ENCODE results near the gene MBTPS1. TPM values are rescaled to one million over a fixed set of nuclear protein-coding genes. Genes with fewer than 3 reads are reported as not detected.

The MBTPS1 gene
- total RNA-seq, 1 experiment from 2014 or later, result 39.2 TPM

DNA sequence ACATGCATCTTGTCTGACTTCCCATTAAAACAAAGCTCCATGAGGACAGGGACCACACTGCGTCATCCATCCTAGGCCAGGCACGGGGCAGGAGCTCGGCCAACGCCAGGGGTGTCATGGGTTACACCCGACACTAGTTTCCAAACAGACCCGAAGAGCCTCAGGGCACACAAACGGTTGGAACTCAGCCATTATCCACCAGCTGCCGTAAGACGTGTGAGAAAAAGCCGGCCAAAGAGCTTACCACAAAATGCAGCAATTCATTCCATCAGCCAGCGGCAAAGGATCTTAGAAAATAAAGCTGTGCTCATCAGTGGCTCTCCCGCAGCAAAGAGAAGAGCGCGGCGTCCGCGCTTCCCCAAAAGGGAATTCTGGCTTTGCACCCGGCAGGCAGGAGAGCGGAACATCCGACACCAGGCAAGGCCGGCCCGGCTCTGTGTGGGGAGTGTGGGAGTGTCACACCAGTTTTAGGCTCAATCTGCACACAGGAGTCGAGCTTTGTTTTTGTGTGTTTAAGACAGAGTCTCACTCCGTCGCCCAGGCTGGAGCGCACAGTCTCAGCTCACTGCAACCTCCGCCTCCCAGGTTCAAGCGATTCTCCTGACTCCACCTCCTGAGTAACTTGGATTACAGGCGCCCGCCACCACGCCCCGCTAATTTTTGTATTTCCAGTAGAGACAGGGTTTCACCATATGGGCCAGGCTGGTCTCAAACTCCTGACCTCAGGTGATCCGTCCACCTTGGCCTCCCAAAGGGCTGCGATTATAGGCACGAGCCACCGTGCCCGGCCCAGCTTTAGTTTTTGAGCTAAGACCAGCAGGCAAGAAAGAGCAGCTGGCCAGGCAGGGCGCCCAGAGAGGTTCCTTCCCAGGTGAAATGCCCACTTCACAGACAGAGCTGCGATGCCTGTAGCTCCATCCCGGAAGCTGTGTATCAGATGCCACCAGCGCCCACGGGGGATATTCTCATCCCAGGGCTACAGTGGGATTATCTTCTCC, 75.6 kb downstream of the MBTPS1 start:
- Histone ChIP-seq H3K4me3 (peak overlapping the region; percentile 30), H3K4me1 (peaks cover 9% of the 10 kb centered on the region), H3K27ac (peak overlapping the region; percentile 46), H3K36me3 (no peaks in the 10 kb centered on the region), H3K27me3 (peaks cover 13% of the 10 kb centered on the region; the same call in 1 of the 2 replicates), H3K9me3 (replicated peaks) (no peaks in the 10 kb centered on the region)
- peak; percentile 85 to 93 for DNase-seq

DNA sequence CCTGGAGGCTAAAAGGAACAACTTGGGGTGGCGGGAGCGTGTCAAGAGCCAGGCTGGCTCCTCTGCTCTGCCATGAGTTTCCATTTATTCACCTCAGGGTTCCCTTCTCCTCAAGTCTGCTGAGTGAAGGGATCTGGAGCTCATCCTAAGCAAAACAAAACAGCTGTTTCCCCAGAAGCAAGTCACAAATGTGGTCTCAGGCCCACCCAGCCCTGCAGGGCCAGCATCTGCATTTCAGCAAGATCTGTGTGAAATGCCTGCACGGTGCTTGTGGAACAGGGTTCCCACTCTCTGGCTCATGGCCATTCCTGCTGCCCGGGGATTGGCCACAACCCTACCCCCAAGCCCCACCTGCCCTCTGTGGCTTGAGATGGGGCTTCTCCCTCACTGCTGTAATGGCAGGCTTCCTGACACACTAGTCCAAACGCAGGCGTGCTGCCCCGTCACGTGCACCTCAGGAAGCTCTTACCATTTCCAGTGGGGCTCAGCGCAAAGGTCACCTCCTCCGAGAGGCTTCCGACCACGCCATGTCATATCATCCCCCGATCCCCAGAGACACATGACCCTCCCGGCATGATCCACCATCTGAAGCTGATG, 76.4 kb downstream of the MBTPS1 start:
- Histone ChIP-seq H3K9me3 (replicated peaks) (no peaks in the 10 kb centered on the region), H3K36me3 (no peaks in the 10 kb centered on the region), H3K27ac (peak overlapping the region; percentile 46), H3K27me3 (peaks cover 13% of the 10 kb centered on the region; the same call in 1 of the 2 replicates), H3K4me3 (peak overlapping the region; percentile 30), H3K4me1 (peaks cover 9% of the 10 kb centered on the region)
- peak; percentile 62 to 74 for DNase-seq

DNA sequence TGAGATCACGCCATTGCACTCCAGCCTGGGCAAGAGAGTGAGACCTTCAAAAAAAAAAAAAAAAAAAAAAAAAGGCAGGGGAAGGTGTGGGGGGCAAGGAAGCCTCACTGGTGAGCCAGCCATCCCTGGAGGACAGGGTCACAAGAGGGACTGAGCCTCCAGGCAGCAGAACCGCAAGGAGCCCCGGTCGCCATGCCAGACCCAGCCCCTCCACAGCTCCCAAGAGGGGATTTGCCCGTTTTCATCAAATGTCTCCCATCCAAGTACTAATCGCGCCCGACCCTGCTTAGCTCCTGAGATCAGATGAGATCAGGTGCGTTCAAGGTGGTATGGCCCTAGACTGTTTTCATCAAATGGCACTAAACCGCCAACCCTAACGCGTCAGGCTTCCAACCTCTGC, 77.0 kb downstream of the MBTPS1 start:
- Histone ChIP-seq H3K9me3 (replicated peaks) (no peaks in the 10 kb centered on the region), H3K4me3 (no peak overlapping the region), H3K36me3 (no peaks in the 10 kb centered on the region), H3K27ac (no peak overlapping the region), H3K27me3 (peaks cover 13% of the 10 kb centered on the region; the same call in 1 of the 2 replicates), H3K4me1 (peaks cover 9% of the 10 kb centered on the region)
- DNase-seq, result no peak

DNA sequence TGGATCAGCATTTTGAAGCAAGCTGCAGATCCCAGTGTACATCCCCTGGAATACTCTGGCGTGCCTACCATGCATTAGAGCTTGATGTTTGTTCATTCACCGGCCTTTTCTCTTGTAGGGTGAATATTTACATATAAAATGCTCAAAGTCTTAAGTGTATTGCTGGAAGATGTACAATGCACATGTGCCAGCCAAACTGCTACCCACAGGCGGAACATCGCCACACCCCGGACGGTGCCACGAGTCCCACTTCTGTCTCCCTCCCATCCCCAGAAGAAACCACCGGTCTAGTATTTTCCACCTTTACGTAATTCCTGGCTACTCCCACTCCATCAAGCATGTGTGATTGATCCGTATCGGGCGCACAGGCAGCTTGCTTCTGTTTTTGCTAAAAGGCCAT, 78.3 kb downstream of the MBTPS1 start:
- no peak overlapping the region for H3K4me3 ChIP-seq
- peaks cover 9% of the 10 kb centered on the region for H3K4me1 ChIP-seq
- H3K27me3 ChIP-seq, result peaks cover 4% of the 10 kb centered on the region; the same call in 1 of the 2 replicates
- H3K36me3 ChIP-seq, result no peaks in the 10 kb centered on the region
- no peak for DNase-seq
- H3K27ac ChIP-seq, result no peak overlapping the region
- H3K9me3 ChIP-seq (replicated peaks), result no peaks in the 10 kb centered on the region

DNA sequence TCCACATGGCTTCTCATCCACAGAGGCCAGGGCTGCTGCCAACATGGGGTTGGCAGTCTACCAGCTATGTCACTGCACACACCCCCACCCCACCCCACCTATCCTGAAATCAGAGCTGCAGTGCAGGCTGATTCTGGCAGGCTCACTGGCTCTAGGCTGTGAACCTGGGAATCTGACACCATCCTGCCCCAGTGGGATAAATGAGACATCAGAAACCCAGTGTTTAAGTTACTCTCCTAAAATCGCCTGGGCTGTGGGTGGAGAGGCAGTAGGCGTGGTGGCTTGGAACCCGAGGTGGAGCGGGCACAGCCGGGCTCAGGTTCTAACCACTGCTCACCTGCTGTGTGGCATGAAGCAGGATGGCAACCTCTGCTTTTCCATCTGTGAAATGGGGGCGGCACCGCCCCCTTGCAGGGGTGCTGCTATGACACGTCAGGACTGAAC, 79.7 kb downstream of the MBTPS1 start:
- H3K27ac ChIP-seq, result no peak overlapping the region
- no peaks in the 10 kb centered on the region; the same call in 1 of the 2 replicates for H3K27me3 ChIP-seq
- DNase-seq, result no peak
- H3K4me1 ChIP-seq, result peaks cover 9% of the 10 kb centered on the region
- no peaks in the 10 kb centered on the region for H3K9me3 ChIP-seq (replicated peaks)
- H3K36me3 ChIP-seq, result no peaks in the 10 kb centered on the region
- no peak overlapping the region for H3K4me3 ChIP-seq

DNA sequence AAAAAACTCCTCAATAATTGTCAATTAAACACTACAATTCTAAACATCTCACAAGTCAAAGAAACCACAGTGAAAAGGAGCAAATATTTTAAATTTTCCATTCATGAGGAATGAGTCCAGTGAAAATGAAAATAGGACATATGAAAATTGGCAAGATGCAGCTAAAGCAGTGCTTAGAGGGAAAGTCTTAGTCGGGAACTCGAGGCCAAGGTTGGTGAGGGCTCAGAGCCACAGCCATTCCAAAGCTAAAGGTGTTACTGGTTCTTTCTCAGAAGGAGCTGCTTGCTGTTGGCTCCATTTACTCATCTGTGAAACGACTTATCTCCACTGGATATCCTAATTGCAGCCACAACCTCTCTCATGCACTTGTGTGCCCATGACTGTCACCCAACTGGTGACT, 80.6 kb downstream of the MBTPS1 start:
- H3K36me3 ChIP-seq, result no peaks in the 10 kb centered on the region
- no peak overlapping the region for H3K4me3 ChIP-seq
- H3K27me3 ChIP-seq, result no peaks in the 10 kb centered on the region

DNA sequence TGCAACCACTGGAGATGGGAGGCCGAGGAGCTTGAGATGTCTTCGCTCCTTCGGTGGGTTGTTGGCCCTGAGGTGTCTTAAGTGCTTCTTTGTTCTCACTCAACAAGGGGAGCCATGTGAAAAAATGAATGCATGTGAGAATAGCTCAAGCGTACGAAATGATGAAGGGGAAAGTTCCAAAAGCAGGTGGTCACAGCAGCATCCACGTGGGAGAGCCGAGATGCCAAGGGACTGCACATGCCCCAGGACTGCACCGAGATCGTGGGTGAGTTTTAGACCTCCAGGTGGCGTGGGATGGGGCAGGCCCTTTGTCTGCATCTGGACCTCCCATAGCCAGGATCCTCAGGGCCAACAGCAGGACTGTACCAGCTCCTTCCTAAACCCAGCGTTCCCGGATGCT, 82.2 kb downstream of the MBTPS1 start:
- no peak for DNase-seq
- H3K4me3 ChIP-seq, result no peak overlapping the region
- H3K4me1 ChIP-seq, result no peaks in the 10 kb centered on the region
- H3K36me3 ChIP-seq, result no peaks in the 10 kb centered on the region
- no peaks in the 10 kb centered on the region for H3K9me3 ChIP-seq (replicated peaks)
- no peaks in the 10 kb centered on the region for H3K27me3 ChIP-seq
- H3K27ac ChIP-seq, result no peak overlapping the region

More for the DNA sequence above, 80.6 kb downstream of the MBTPS1 start:
- Histone ChIP-seq H3K27ac (no peak overlapping the region), H3K4me1 (peaks cover 9% of the 10 kb centered on the region), H3K9me3 (replicated peaks) (no peaks in the 10 kb centered on the region)
- DNase-seq, result no peak

DNA sequence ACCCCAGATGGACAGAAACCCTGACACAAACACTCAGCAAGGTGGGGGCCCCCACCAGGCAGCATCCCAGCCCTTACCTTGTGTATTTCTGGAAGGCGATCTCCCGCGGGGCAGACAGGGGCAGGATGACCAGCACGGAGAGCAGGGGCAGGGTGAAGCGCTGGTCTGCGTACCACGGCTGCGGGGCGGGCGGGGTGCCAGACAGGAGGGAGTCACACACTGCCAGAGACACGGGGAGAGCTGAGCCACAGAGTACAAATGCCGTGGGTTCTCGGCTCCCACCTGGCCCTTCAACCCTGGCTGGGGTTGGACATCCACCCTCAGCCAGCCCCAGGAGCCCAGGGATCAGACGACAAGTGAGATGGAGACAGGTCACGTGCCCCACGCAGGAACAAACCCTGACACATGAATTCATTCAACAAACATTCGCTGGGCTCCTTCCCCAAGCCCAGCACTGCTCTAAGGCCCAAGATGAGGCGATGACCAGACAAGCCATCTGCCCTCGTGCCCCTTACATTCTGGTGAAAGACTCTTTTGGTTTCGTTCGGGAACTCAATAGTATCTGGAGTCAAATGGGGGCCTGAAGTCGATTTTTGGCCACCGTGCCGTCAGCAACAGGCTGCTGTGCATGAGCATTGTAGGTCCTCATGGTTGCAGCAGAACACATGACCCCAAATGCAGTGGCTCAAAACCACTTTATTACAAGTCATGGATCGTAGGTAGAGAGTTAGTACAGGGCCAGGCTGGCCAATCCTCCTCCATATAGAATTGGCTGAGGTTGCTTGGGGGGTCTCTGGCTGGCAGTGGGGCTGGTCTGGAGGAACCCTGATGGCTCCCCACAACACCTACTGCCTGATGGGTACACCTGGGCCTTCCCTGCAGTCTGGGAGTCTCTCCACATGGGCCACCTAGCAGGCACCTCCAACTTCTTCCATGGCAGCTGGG, 83.2 kb downstream of the MBTPS1 start:
- no peaks in the 10 kb centered on the region for H3K4me1 ChIP-seq
- DNase-seq, result no peak
- no peak overlapping the region for H3K4me3 ChIP-seq
- H3K9me3 ChIP-seq (replicated peaks), result no peaks in the 10 kb centered on the region
- no peaks in the 10 kb centered on the region for H3K27me3 ChIP-seq
- H3K36me3 ChIP-seq, result no peaks in the 10 kb centered on the region
- no peak overlapping the region for H3K27ac ChIP-seq

DNA sequence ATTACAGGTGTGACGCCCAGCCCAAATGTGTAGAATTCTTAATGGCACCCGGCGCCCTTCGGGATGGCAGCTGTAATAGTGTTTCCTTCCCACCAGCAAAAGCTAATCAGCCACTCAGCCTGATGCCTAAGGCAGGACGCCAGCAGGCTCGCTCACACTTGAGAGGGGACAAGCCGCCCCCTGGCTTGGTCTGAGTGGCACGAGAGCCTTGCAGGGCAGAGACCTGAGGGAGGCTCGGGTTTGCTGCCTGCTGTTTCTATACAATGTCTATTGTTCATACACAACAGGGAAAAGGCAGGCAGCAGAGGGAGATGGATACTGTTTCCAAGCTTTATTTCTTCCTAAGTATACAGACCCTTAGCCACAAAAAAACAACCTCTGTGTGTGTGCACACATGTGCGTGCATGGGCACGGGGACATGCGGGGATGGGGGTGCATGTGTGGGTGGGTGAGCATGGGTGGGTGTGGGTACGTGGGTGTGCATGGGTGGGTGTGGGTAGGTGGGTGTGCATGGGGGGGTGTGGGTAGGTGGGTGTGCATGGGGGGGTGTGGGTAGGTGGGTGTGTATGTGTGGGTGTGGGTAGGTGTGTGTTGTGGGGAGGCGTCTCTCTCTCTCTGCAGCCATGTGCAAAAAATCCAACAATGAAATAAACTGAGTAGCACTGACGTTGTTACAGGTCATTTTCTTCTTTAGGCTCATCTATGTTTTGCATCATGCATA, 84.1 kb downstream of the MBTPS1 start:
- H3K4me1 ChIP-seq, result no peaks in the 10 kb centered on the region
- no peak for DNase-seq
- H3K27me3 ChIP-seq, result no peaks in the 10 kb centered on the region
- H3K9me3 ChIP-seq (replicated peaks), result no peaks in the 10 kb centered on the region
- no peak overlapping the region for H3K4me3 ChIP-seq
- H3K27ac ChIP-seq, result no peak overlapping the region
- H3K36me3 ChIP-seq, result no peaks in the 10 kb centered on the region

DNA sequence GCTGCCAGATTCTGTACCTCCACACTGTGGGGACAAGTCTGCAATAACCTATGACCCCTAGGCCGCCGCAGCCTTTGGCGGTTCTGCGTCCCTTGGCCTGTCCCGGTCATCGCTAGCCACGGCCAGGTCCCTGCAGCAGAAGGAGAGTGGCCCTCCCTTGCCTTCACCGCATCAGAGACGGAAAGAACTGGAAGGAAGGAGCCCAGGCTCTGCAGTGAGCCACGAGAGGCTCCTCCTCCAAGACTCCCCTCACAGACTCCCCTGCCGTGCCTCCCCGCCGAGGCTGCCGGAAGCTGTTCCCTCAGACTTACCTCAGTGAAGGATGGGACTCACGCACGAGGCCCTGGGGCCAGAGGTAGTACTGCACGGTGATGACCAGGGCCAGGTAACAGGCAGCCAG, 85.2 kb downstream of the MBTPS1 start:
- H3K27me3 ChIP-seq, result no peaks in the 10 kb centered on the region
- no peaks in the 10 kb centered on the region for H3K9me3 ChIP-seq (replicated peaks)
- DNase-seq, result no peak
- H3K4me1 ChIP-seq, result no peaks in the 10 kb centered on the region
- H3K27ac ChIP-seq, result no peak overlapping the region
- no peaks in the 10 kb centered on the region for H3K36me3 ChIP-seq
- H3K4me3 ChIP-seq, result no peak overlapping the region

DNA sequence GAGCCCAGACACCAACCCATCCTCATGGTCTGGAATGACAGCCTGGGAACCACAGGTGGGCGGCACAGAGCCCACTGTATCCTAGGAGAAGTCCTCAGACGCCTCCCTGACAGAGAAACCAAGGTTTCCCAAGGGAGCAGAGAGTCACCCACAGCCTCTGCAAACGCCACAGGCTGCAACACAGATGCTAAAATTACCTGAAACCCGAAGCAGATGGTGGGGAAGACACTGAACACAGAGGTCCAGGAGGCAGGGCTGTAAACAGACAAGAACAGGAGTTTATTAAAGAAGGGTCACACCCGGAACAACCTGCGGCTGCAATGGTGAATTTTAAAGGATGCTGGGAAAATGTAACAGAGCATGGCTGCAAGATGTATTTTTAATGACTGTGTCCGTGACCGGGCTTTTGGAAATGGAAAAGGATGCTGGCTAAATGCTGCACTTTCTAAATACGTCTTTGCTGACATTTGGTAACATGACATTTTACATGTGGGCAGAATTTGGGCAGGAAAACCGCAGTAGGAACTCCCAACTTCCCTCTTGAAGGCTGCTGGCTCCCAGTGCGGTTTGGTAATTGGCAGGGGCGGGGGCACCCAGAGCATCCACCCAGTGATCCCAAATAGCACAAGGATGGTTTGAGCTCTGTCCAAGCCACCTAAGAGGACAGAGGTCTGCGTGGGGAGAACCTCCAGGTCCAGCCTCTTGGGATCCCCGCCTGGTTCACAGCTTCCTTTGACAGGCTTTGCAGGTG, 87.3 kb downstream of the MBTPS1 start:
- H3K36me3 ChIP-seq, result no peaks in the 10 kb centered on the region
- H3K27me3 ChIP-seq, result no peaks in the 10 kb centered on the region
- no peaks in the 10 kb centered on the region for H3K9me3 ChIP-seq (replicated peaks)
- no peak overlapping the region for H3K4me3 ChIP-seq
- H3K4me1 ChIP-seq, result no peaks in the 10 kb centered on the region
- H3K27ac ChIP-seq, result no peak overlapping the region
- DNase-seq, result no peak

DNA sequence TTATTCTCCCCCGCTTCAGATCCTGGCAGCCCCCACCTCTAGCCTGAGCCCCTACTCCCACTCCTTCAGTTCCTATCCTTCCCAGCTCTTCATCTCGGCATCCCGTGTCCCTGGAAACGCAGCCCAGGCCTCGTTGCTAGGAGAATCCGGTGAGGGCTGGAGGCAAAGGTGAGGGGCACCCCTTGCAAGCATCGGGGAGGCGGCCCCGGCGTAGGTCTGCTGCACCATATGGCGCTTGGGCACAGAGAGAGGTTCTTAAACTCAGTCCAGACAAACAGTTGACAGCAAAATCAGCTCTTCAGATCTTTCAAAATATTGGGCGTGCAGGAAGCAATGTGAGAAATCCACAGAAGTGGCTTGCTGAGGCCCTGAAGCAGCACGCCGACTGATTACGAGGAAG, 89.1 kb downstream of the MBTPS1 start:
- Histone ChIP-seq H3K4me1 (no peaks in the 10 kb centered on the region), H3K27me3 (no peaks in the 10 kb centered on the region), H3K9me3 (replicated peaks) (no peaks in the 10 kb centered on the region), H3K36me3 (no peaks in the 10 kb centered on the region), H3K27ac (no peak overlapping the region), H3K4me3 (no peak overlapping the region)
- no peak for DNase-seq

DNA sequence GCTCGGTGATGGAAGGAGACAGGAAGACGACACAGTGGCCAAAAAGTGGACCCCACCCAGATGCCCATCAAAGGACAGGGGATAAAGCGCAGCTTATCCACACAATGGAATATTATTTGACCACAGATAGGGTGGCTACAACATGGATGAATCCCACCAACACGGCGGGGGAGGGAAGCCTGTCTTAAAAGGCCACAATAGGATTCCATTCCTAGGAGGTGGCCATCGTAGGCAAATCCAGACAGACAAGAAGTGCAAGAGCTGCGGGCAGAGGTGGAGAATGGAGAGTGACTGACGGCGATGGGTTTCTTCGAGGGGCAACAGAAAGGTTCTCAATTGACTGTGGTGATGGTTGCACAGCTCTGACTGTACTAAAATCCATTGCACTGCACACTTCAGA, 90.1 kb downstream of the MBTPS1 start:
- DNase-seq, result no peak
- Histone ChIP-seq H3K27me3 (no peaks in the 10 kb centered on the region), H3K9me3 (replicated peaks) (no peaks in the 10 kb centered on the region), H3K4me3 (no peak overlapping the region), H3K4me1 (no peaks in the 10 kb centered on the region), H3K27ac (no peak overlapping the region), H3K36me3 (no peaks in the 10 kb centered on the region)
